ENCODE data around the gene CDC16. TPM values are rescaled to one million over a fixed set of nuclear protein-coding genes. Genes with fewer than 3 reads are reported as not detected.

The CDC16 gene

DNA sequence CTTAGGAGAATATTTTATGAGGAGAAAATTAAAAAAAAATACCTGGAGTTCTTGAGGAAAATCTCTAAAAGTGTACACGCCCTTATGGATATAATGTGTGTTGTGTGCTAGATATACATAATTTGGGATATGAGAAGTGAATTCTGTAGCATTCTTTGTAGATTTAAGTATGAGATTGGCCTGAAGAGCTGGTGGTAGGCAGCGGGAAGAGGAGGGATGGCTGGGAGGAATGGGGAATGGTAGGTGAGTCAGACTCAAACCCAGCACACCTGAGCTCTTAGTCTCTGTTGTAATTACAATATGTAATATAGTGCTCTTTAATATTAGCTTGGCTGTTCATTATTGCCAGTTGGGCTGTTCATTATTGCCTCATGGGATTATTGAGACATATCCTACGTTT, 86.6 kb downstream of the CDC16 start:
- Histone ChIP-seq H3K27ac (replicated peaks) (no peak overlapping the region), H3K4me3 (replicated peaks; ENCODE audit: insufficient read depth, low read length) (no peak overlapping the region), H3K27me3 (ENCODE audit: insufficient read depth, poor library complexity, severe bottlenecking) (no peaks in the 10 kb centered on the region)
- TF ChIP-seq POLR2AphosphoS5 (IDR thresholded peaks at IDR 0.05; ENCODE audit: low read depth) (no peak), GABPA (IDR thresholded peaks at IDR 0.05; ENCODE audit: low read depth) (no peak)
- TF ChIP-seq, protein P1, sequence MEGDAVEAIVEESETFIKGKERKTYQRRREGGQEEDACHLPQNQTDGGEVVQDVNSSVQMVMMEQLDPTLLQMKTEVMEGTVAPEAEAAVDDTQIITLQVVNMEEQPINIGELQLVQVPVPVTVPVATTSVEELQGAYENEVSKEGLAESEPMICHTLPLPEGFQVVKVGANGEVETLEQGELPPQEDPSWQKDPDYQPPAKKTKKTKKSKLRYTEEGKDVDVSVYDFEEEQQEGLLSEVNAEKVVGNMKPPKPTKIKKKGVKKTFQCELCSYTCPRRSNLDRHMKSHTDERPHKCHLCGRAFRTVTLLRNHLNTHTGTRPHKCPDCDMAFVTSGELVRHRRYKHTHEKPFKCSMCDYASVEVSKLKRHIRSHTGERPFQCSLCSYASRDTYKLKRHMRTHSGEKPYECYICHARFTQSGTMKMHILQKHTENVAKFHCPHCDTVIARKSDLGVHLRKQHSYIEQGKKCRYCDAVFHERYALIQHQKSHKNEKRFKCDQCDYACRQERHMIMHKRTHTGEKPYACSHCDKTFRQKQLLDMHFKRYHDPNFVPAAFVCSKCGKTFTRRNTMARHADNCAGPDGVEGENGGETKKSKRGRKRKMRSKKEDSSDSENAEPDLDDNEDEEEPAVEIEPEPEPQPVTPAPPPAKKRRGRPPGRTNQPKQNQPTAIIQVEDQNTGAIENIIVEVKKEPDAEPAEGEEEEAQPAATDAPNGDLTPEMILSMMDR (IDR thresholded peaks at IDR 0.05; ENCODE audit: insufficient read depth, low read length), result no peak
- TF ChIP-seq, protein P2, sequence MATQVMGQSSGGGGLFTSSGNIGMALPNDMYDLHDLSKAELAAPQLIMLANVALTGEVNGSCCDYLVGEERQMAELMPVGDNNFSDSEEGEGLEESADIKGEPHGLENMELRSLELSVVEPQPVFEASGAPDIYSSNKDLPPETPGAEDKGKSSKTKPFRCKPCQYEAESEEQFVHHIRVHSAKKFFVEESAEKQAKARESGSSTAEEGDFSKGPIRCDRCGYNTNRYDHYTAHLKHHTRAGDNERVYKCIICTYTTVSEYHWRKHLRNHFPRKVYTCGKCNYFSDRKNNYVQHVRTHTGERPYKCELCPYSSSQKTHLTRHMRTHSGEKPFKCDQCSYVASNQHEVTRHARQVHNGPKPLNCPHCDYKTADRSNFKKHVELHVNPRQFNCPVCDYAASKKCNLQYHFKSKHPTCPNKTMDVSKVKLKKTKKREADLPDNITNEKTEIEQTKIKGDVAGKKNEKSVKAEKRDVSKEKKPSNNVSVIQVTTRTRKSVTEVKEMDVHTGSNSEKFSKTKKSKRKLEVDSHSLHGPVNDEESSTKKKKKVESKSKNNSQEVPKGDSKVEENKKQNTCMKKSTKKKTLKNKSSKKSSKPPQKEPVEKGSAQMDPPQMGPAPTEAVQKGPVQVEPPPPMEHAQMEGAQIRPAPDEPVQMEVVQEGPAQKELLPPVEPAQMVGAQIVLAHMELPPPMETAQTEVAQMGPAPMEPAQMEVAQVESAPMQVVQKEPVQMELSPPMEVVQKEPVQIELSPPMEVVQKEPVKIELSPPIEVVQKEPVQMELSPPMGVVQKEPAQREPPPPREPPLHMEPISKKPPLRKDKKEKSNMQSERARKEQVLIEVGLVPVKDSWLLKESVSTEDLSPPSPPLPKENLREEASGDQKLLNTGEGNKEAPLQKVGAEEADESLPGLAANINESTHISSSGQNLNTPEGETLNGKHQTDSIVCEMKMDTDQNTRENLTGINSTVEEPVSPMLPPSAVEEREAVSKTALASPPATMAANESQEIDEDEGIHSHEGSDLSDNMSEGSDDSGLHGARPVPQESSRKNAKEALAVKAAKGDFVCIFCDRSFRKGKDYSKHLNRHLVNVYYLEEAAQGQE (IDR thresholded peaks at IDR 0.05; ENCODE audit: insufficient replicate concordance, low read depth), result no peak
- no peak for DNase-seq (ENCODE audit: low read depth in 1 of 2, low spot score in 1 of 2)

Small RNA genes within 50 kb of the gene (microRNA-seq; reads per million reads assigned to microRNA genes)
- gene MIR4502 (not detected), gene MIR548AR (8.4 reads per million, percentile 28 among the genes with 10 or more reads in this experiment)

Measured in HL-60 (cell line).